Suprapubic skin (tissue), 4 donors: Measurements from ENCODE around the gene NAALADL2. TPM values are rescaled to one million over a fixed set of nuclear protein-coding genes. Genes with fewer than 3 reads are reported as not detected.
"Not testable (repeated sequence)": the region's sequence is repeated elsewhere in the genome, so short reads cannot be mapped to it uniquely, and the experiment has no call there.

Source experiments
- DNase-seq, 2 donors: peaks; one replicate each; pipeline ENCODE4 v3.0.0-alpha.2; 2019; ENCODE audit warnings: low spot score in 2 of 2
- H3K27ac ChIP-seq: fragments of 200-600 bp; sonication (generic); one replicate; pipeline ENCODE4 v1.5.1; 2019
- H3K27me3 ChIP-seq: fragments of 200-600 bp; sonication (generic); one replicate; pipeline ENCODE4 v1.5.1; 2019
- H3K36me3 ChIP-seq: fragments of 200-600 bp; sonication (generic); one replicate; pipeline ENCODE4 v1.5.1; 2019
- H3K4me1 ChIP-seq: fragments of 200-600 bp; sonication (generic); one replicate; pipeline ENCODE4 v1.5.1; 2019
- H3K4me3 ChIP-seq: fragments of 200-600 bp; sonication (generic); one replicate; pipeline ENCODE4 v1.5.1; 2019; ENCODE audit warnings: mild to moderate bottlenecking
- H3K9me3 ChIP-seq: fragments of 200-600 bp; sonication (generic); one replicate; pipeline ENCODE4 v1.5.1; 2019
- EP300 ChIP-seq: sonication (generic); formaldehyde crosslinking; IDR thresholded peaks from one replicate; pipeline ENCODE4 v1.6.1; 2017; ENCODE audit warnings: antibody characterized with exemption
- POLR2A ChIP-seq, 2 donors: fragments of 450-650 bp; IDR thresholded peaks; one replicate each; pipeline ENCODE4 v1.6.1; 2017; ENCODE audit warnings: antibody characterized with exemption in 2 of 2, mild to moderate bottlenecking in 2 of 2, moderate library complexity in 2 of 2
- POLR2AphosphoS5 ChIP-seq, 3 donors: sonication (generic); formaldehyde crosslinking; IDR thresholded peaks; one replicate each; pipeline ENCODE4 v1.6.1; 2017; ENCODE audit warnings: antibody characterized with exemption in 3 of 3
- WGBS: methylation state at CpG from one replicate; pipeline ENCODE4 v1.1.5; 2018; 5-methylcytosine and 5-hydroxymethylcytosine counted together
- total RNA-seq, 4 donors: library from RNA; depleted of rRNA; stranded (reverse); fragments of >200 nt; gene quantifications; one replicate each; pipeline ENCODE4 v1.1.0, GENCODE V29; 2016
- TF ChIP-seq, protein P1 (sequence below), 2 donors: fragments of 200-600 bp in 1 of 2; fragments of 450-650 bp in 1 of 2; sonication (generic) in 1 of 2; IDR thresholded peaks; one replicate each; pipeline ENCODE4 v1.5.1; 2016 to 2019; ENCODE audit warnings: antibody characterized with exemption in 2 of 2, mild to moderate bottlenecking in 1 of 2, moderate library complexity in 1 of 2

The NAALADL2 gene
- total RNA-seq, 4 donors from 2014 or later, result 4.0 to 10.5 (median 8.5) TPM

DNA sequence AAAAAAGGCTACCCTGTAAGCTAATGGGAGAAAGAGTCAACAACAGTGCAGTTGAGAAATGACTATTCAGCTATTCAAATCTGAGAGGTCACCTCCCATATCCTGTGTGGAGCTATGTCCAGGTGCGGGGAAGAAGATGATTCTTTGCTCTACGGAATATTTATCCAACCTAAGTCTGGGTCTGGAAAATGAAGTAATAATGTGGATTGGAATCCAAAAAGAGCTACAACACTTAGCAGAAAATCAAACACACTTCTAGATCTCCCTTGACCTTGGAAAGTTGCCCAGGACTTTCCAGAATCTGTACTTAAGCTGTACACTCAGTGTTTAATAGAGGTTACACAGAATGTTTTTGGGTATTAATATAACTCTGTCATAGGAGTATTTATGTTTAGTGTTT is 251.9 kb downstream of the NAALADL2 start:
- no peak for TF ChIP-seq EP300
- TF ChIP-seq POLR2A (IDR thresholded peaks at IDR 0.05), result no peak
- TF ChIP-seq POLR2AphosphoS5 (IDR thresholded peaks at IDR 0.05), result no peak
- TF ChIP-seq, protein P1, sequence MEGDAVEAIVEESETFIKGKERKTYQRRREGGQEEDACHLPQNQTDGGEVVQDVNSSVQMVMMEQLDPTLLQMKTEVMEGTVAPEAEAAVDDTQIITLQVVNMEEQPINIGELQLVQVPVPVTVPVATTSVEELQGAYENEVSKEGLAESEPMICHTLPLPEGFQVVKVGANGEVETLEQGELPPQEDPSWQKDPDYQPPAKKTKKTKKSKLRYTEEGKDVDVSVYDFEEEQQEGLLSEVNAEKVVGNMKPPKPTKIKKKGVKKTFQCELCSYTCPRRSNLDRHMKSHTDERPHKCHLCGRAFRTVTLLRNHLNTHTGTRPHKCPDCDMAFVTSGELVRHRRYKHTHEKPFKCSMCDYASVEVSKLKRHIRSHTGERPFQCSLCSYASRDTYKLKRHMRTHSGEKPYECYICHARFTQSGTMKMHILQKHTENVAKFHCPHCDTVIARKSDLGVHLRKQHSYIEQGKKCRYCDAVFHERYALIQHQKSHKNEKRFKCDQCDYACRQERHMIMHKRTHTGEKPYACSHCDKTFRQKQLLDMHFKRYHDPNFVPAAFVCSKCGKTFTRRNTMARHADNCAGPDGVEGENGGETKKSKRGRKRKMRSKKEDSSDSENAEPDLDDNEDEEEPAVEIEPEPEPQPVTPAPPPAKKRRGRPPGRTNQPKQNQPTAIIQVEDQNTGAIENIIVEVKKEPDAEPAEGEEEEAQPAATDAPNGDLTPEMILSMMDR (IDR thresholded peaks at IDR 0.05), result no peak
- Histone ChIP-seq H3K27ac (no peak overlapping the region), H3K36me3 (no peaks in the 10 kb centered on the region), H3K27me3 (no peaks in the 10 kb centered on the region), H3K4me1 (no peaks in the 10 kb centered on the region), H3K9me3 (no peaks in the 10 kb centered on the region), H3K4me3 (no peak overlapping the region)
- WGBS, result 88% methylated on average over 2 of the region's 2 CpGs
- no peak for DNase-seq

DNA sequence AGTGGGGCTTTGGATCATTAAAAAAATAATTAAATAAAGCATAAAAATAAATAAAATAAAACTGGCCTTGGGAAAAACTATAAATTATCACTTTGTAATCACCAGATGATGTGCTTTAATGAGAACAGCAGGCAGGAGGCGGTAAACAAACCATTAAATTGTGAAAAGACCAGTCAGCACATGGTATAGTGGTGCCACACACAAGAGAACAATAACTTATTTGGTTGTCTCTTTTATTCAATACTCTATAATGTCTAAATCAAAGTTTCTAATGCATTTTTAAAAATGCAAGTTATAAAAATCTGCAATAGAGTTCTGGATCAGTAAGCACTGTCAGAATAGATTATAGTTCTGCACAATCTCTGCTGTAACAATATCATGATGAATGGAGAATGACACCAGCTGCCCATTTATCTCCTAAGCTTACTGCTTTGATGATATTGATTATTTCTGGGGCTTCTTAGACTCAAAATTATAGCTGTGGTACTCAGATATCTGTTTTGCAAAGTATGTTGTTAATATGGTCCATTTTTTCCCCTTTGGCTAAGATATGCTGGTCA is 259.3 kb downstream of the NAALADL2 start:
- DNase-seq, result no peak
- Histone ChIP-seq H3K4me3 (no peak overlapping the region), H3K4me1 (no peaks in the 10 kb centered on the region), H3K36me3 (no peaks in the 10 kb centered on the region), H3K27me3 (no peaks in the 10 kb centered on the region), H3K27ac (no peak overlapping the region), H3K9me3 (no peaks in the 10 kb centered on the region)
- no peak for TF ChIP-seq POLR2AphosphoS5 (IDR thresholded peaks at IDR 0.05)
- WGBS, result 100% methylated on average over 1 of the region's 1 CpG

DNA sequence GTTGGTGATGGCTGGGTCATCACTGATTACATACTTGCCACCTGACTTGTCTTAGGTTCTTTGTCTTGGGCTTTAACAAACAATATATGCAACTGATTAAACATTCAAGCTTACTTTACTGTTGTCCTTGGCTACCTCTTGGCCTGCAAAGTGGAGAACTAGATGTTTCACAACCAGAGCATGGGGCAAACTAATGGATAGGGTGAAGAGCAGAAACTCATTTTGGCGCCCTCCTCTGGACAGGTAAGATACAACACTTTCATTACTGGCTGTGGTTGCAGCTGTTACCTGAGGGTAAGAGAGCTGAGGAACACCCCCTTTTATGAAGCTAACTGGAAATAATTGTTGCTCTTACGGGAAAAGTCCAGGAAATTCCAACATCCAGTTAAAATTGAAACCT is 262.1 kb downstream of the NAALADL2 start:
- no peaks in the 10 kb centered on the region for H3K27me3 ChIP-seq
- H3K9me3 ChIP-seq, result no peaks in the 10 kb centered on the region
- no peak for TF ChIP-seq POLR2AphosphoS5 (IDR thresholded peaks at IDR 0.05)
- TF ChIP-seq POLR2A (IDR thresholded peaks at IDR 0.05), result no peak
- TF ChIP-seq EP300, result no peak
- TF ChIP-seq, protein P1 (IDR thresholded peaks at IDR 0.05), result no peak
- no peaks in the 10 kb centered on the region for H3K4me1 ChIP-seq
- H3K4me3 ChIP-seq, result no peak overlapping the region
- 53% methylated on average over 2 of the region's 2 CpGs for WGBS
- no peaks in the 10 kb centered on the region for H3K36me3 ChIP-seq
- H3K27ac ChIP-seq, result no peak overlapping the region
- DNase-seq, result no peak

DNA sequence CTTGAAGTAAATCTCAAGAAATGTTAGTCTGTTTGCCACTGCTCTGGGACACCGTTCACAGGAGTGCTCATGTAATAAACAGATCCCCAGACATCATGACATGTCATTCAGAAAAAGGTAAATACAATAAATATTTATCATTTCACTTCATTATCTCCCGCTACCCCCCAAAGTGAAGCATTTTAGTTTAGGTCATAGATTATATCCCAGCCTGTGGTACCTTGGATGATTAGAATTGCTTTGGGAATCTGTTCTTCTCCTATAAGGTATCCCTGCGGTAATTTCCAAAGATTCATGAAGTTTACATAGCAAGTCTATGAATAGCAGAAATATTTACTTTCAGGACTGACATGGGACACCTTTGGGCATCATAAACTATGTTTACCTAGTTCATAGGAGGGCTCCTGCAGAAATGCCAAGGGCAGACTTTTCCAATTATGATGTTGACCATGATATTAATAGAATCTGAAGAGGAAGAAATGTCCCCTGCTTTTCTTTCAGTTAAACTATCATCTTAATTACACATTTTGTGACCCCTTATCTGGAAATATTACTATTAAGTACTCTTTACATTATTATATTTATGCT is 268.0 kb downstream of the NAALADL2 start:
- Histone ChIP-seq H3K4me1 (no peaks in the 10 kb centered on the region), H3K27me3 (no peaks in the 10 kb centered on the region), H3K9me3 (no peaks in the 10 kb centered on the region), H3K36me3 (no peaks in the 10 kb centered on the region), H3K4me3 (no peak overlapping the region), H3K27ac (no peak overlapping the region)
- TF ChIP-seq EP300 (no peak), POLR2A (IDR thresholded peaks at IDR 0.05) (no peak), POLR2AphosphoS5 (IDR thresholded peaks at IDR 0.05) (no peak)
- TF ChIP-seq, protein P1 (IDR thresholded peaks at IDR 0.05), result no peak
- DNase-seq, result no peak
- WGBS, result 94% methylated on average over 3 of the region's 3 CpGs

DNA sequence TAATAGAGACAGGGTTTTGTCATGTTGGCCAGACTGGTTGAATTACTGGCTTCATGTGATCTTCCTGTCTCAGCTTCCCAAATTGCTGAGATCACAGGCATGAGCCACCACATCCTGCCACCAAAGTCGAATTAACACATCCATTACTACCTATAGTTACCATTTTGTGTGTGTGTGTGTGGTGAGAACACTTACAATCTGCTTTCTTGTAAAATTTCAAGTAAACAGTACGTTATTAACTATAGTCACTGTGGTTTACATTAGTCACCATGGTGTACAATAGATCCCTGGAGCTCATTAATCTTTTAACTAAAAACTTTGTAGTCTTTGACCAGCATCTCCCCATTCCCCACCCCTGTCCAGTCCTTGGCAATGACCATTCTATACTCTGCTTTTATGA is 270.0 kb downstream of the NAALADL2 start:
- H3K4me3 ChIP-seq, result no peak overlapping the region
- H3K9me3 ChIP-seq, result no peaks in the 10 kb centered on the region
- no peaks in the 10 kb centered on the region for H3K27me3 ChIP-seq
- no peaks in the 10 kb centered on the region for H3K4me1 ChIP-seq
- 82% methylated on average over 2 of the region's 2 CpGs for WGBS
- no peak for DNase-seq
- no peaks in the 10 kb centered on the region for H3K36me3 ChIP-seq
- TF ChIP-seq EP300 (no peak), POLR2A (IDR thresholded peaks at IDR 0.05) (no peak), POLR2AphosphoS5 (IDR thresholded peaks at IDR 0.05) (no peak)
- TF ChIP-seq, protein P1 (IDR thresholded peaks at IDR 0.05), result no peak
- H3K27ac ChIP-seq, result no peak overlapping the region

DNA sequence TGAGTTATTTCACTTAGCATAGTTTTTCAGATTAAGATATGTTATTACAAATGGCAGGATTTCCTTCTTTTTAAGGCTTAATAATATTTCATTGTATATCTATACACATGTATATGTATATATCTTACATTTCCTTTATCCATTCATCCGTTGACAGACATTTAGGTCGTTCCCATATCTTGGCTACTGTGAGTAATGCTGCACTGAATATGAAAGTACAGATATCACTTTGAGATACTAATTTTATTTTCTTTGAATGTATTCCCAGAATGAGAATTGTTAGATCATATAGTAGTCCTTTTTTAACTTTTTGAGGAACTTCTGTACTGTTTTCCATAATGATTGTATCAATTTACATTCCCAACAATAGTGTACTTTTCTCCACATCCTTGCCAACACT is 270.4 kb downstream of the NAALADL2 start:
- TF ChIP-seq POLR2AphosphoS5 (IDR thresholded peaks at IDR 0.05), result no peak
- TF ChIP-seq EP300, result no peak
- no peak for TF ChIP-seq POLR2A (IDR thresholded peaks at IDR 0.05)
- TF ChIP-seq, protein P1 (IDR thresholded peaks at IDR 0.05), result no peak
- no peaks in the 10 kb centered on the region for H3K27me3 ChIP-seq
- no peaks in the 10 kb centered on the region for H3K4me1 ChIP-seq
- WGBS, result 79% methylated on average over 2 of the region's 2 CpGs
- no peak overlapping the region for H3K4me3 ChIP-seq
- DNase-seq, result no peak
- H3K36me3 ChIP-seq, result no peaks in the 10 kb centered on the region
- no peak overlapping the region for H3K27ac ChIP-seq
- no peaks in the 10 kb centered on the region for H3K9me3 ChIP-seq

DNA sequence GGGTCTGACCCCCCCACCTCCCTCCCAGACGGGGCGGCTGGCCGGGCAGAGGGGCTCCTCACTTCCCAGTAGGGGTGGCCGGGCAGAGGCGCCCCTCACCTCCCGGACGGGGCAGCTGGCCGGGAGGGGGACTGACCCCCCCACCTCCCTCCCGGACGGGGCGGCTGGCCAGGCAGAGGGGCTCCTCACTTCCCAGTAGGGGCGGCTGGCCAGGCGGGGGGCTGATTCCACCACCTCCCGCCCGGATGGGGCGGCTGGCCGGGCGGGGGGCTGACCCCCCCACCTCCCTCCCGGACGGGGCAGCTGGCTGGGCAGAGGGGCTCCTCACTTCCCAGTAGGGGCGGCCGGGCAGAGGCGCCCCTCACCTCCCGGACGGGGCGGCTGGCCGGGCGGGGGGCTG is 272.7 kb downstream of the NAALADL2 start:
- not testable (repeated sequence) for H3K27me3 ChIP-seq, H3K27ac ChIP-seq, H3K4me3 ChIP-seq, H3K4me1 ChIP-seq, H3K9me3 ChIP-seq, H3K36me3 ChIP-seq, DNase-seq
- WGBS, result no CpG with 5 or more reads among the region's 28 CpGs

DNA sequence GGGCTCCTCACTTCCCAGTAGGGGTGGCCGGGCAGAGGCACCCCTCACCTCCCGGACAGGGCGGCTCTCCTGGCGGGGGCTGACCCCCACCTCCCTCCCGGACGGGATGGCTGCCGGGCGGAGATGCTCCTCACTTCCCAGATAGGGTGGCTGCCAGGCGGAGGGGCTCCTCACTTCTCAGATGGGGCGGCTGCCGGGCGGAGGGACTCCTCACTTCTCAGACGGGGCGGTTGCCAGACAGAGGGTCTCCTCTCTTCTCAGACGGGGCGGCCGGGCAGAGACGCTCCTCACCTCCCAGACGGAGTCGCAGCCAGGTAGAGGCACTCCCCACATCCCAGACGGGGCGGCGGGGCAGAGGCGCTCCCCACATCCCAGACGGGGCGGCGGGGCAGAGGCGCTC is 273.6 kb downstream of the NAALADL2 start:
- H3K27me3 ChIP-seq, H3K4me3 ChIP-seq, H3K9me3 ChIP-seq, H3K36me3 ChIP-seq, H3K27ac ChIP-seq, H3K4me1 ChIP-seq, DNase-seq: not testable (repeated sequence)
- WGBS, result no CpG with 5 or more reads among the region's 28 CpGs
